DND-41 (cell line): ENCODE data around the gene CLMN.

ENCODE experiments used
- EZH2 ChIP-seq: IDR thresholded peaks from 3 replicates; pipeline ENCODE4 v1.6.1; 2012; ENCODE audit warnings: borderline replicate concordance, low read depth, mild to moderate bottlenecking, moderate library complexity, low read length, inconsistent platforms; ENCODE audit not compliant: severe bottlenecking
- TF ChIP-seq, protein P1 (sequence below): IDR thresholded peaks from 2 replicates; pipeline ENCODE4 v1.5.1; 2012; ENCODE audit warnings: borderline replicate concordance, low read length, moderate library complexity, mild to moderate bottlenecking; ENCODE audit not compliant: poor library complexity, severe bottlenecking; ENCODE audit errors: extremely low read depth

DNA sequence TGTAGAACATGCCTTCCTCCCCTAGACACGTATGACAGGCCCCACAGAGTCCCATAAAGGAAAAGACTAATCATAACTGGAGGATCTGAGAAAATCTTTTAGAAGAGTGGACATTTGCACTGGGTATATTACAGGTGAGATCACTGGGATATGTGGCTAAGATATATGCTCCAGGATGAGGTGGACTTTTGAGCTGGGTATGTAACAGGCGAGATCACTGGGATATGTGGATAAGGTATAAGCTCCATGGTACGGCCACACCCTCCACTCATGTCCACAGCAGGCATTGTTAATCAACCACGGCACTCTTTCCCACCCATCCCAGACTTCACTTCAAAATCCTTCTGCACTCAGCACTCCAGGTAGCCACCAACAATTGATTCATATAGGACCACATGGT, 34.1 kb downstream of the CLMN start:
- TF ChIP-seq, protein P1, sequence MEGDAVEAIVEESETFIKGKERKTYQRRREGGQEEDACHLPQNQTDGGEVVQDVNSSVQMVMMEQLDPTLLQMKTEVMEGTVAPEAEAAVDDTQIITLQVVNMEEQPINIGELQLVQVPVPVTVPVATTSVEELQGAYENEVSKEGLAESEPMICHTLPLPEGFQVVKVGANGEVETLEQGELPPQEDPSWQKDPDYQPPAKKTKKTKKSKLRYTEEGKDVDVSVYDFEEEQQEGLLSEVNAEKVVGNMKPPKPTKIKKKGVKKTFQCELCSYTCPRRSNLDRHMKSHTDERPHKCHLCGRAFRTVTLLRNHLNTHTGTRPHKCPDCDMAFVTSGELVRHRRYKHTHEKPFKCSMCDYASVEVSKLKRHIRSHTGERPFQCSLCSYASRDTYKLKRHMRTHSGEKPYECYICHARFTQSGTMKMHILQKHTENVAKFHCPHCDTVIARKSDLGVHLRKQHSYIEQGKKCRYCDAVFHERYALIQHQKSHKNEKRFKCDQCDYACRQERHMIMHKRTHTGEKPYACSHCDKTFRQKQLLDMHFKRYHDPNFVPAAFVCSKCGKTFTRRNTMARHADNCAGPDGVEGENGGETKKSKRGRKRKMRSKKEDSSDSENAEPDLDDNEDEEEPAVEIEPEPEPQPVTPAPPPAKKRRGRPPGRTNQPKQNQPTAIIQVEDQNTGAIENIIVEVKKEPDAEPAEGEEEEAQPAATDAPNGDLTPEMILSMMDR = no peak
- no peak for TF ChIP-seq EZH2
